ENCODE results near the gene RNASE7.
A peak's percentile ranks its signal among the peaks of the same experiment; 100 is the strongest.

GRCh38 chr14:21090194-21090939 lies 48.2 kb downstream of the RNASE7 start:
- TF ChIP-seq CTCF (IDR thresholded peaks at IDR 0.05) (peak; percentile 14 to 49 (median 39)), POLR2A (IDR thresholded peaks at IDR 0.05) (no peak)

Data from body of pancreas (tissue), 4 donors.